Measurements from ENCODE around the gene LHX4. TPM values are rescaled to one million over a fixed set of nuclear protein-coding genes. Genes with fewer than 3 reads are reported as not detected.

LHX4 gene
- total RNA-seq, 4 donors from 2014 or later, result not detected

DNA sequence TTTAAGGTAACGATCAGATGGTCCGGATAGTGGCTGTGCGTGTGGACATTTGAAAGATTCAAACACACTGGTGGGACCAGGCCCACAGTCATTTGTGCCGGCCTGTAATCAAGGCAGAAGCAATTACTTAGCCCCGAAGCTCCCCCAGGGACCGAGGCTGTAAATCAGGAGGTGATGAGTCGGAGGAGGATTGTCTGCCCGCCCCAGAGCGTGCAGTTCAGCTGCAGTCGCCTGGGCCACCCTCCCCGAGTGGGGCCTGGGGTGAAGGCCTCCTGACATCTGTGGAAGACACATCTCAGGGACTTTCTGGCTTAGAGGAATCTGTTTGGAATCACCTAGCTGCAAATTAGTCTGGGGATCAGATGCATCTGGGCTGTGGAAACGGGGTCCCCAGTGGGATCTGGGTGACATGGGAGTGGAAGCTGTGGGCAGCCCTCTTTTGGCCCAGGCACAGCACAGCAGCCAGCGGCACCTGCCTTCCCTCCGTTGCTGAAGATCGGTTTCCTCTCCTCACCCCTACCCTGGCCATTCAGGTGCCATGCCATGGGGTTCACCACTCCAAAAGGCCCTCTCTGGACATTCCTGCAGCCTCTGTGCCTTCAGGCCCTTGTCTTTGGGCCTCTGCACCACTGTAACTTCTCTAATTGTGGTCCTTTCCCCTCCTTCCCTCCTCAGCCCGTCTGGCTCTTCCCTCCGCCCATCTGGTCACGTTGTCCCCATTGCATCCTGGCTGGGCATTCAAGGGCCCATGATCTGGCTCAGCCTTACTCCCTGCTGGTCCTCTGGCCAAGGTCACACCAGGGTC is 25.7 kb downstream of the LHX4 start:
- Histone ChIP-seq H3K4me1 (no peaks in the 10 kb centered on the region), H3K9me3 (no peaks in the 10 kb centered on the region), H3K4me3 (no peak overlapping the region), H3K27me3 (peaks cover 100% of the 10 kb centered on the region), H3K36me3 (no peaks in the 10 kb centered on the region), H3K27ac (no peak overlapping the region)
- WGBS, 2 donors (ENCODE audit: low coverage in 1 of 2), result 66 to 73% methylated on average over 10 to 16 of the region's 18 CpGs
- ATAC-seq, result no peak
- TF ChIP-seq POLR2A (IDR thresholded peaks at IDR 0.05), result no peak
- no peak for TF ChIP-seq POLR2AphosphoS5 (IDR thresholded peaks at IDR 0.05)
- no peak for TF ChIP-seq EP300 (IDR thresholded peaks at IDR 0.05)
- TF ChIP-seq, protein P1, sequence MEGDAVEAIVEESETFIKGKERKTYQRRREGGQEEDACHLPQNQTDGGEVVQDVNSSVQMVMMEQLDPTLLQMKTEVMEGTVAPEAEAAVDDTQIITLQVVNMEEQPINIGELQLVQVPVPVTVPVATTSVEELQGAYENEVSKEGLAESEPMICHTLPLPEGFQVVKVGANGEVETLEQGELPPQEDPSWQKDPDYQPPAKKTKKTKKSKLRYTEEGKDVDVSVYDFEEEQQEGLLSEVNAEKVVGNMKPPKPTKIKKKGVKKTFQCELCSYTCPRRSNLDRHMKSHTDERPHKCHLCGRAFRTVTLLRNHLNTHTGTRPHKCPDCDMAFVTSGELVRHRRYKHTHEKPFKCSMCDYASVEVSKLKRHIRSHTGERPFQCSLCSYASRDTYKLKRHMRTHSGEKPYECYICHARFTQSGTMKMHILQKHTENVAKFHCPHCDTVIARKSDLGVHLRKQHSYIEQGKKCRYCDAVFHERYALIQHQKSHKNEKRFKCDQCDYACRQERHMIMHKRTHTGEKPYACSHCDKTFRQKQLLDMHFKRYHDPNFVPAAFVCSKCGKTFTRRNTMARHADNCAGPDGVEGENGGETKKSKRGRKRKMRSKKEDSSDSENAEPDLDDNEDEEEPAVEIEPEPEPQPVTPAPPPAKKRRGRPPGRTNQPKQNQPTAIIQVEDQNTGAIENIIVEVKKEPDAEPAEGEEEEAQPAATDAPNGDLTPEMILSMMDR (IDR thresholded peaks at IDR 0.05), result no peak

DNA sequence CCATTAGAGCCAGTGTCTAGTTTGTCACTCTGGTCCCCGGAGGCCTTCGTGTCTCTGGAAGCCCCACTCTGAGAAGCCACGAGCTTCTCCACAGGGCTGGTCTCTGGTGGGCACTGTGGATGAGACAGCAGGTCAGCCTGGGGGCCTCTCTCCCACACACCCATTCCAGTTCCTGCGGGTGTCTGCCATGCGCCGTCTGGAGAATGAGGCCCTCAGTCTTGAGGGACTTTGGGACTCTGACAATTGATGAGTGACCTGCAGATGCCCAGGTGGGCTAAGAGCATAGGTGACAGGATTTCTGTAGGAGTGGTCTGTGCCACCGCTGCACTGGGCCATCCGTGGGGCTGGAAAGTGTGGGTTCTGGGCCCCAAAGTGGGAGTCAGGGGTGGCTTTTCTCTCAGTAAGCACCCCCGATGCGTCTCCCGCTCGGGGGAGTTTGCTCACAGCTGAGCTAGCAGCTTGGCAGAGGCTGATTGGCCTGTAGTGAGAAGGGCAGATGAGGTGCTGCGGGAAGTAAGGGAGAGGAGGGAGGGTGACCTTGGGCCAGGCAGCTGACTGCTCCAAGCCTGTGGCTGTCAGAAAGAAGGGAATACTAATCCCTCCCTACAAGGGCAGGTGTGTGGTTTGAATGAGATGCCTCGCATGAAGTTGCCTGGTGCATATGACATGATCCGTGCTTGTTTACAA is 26.4 kb downstream of the LHX4 start:
- Histone ChIP-seq H3K36me3 (no peaks in the 10 kb centered on the region), H3K9me3 (no peaks in the 10 kb centered on the region), H3K27me3 (peaks cover 99% of the 10 kb centered on the region), H3K4me3 (no peak overlapping the region), H3K27ac (no peak overlapping the region), H3K4me1 (peaks cover 0 to 4% (median 0%) of the 10 kb centered on the region in 3 donors)
- 74 to 92% methylated on average over 4 to 6 of the region's 15 CpGs for WGBS, 2 donors (ENCODE audit: low coverage in 1 of 2)
- no peak for ATAC-seq
- no peak for TF ChIP-seq POLR2AphosphoS5 (IDR thresholded peaks at IDR 0.05)
- TF ChIP-seq POLR2A (IDR thresholded peaks at IDR 0.05), result no peak
- no peak for TF ChIP-seq EP300 (IDR thresholded peaks at IDR 0.05)
- TF ChIP-seq, protein P1 (IDR thresholded peaks at IDR 0.05), result no peak

DNA sequence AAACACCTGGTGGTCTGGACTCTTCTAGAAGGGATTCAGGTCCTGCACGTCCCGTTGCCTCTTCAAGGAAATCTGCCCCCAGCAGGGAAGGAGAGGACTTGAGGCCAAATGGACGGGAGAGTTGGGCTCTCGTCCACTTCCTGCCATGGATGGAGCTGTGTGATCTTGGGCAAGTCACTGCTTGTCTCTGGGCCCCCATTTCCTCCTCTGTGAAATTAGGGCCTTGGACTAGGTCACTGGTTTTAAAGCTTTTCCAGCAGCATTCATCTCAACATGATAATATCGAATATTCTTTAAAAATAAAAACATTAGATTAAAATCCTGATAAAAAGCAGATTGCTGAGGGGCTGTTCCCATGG is 26.9 kb downstream of the LHX4 start:
- WGBS, 2 donors (ENCODE audit: low coverage in 1 of 2), result 67 to 68% methylated on average over 1 to 5 of the region's 5 CpGs

DNA sequence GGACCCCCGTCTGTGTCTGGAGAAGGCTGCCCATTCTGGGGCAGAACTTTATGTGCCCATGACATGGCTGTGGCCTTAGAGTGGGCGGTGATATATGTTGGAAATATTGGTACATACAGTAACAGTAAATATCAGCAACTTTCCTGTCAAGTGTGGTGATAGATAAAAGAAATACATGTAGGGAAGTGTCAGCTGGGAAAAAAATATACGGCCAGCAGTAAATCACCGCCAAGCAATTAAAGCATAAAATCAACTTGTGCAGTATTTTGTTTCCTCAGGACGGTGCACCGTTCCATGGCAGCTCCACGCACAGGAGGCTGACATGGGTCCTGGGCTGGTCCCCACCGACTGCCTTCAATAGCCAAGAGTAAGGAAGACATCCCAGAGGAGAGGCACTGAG is 27.4 kb downstream of the LHX4 start:
- no peaks in the 10 kb centered on the region for H3K9me3 ChIP-seq
- H3K4me1 ChIP-seq, result peaks cover 0 to 14% (median 0%) of the 10 kb centered on the region in 3 donors
- no peak overlapping the region for H3K4me3 ChIP-seq
- no peaks in the 10 kb centered on the region for H3K36me3 ChIP-seq
- TF ChIP-seq POLR2A (IDR thresholded peaks at IDR 0.05) (no peak), POLR2AphosphoS5 (IDR thresholded peaks at IDR 0.05) (no peak), EP300 (IDR thresholded peaks at IDR 0.05) (no peak)
- TF ChIP-seq, protein P1 (IDR thresholded peaks at IDR 0.05), result no peak
- no peak overlapping the region for H3K27ac ChIP-seq
- peaks cover 89% of the 10 kb centered on the region for H3K27me3 ChIP-seq
- no peak for ATAC-seq
- 77 to 83% methylated on average over 2 to 5 of the region's 8 CpGs for WGBS, 2 donors (ENCODE audit: low coverage in 1 of 2)

More for the DNA sequence above, 26.9 kb downstream of the LHX4 start:
- H3K27ac ChIP-seq, result no peak overlapping the region
- TF ChIP-seq, protein P1 (IDR thresholded peaks at IDR 0.05), result no peak
- TF ChIP-seq EP300 (IDR thresholded peaks at IDR 0.05) (no peak), POLR2AphosphoS5 (IDR thresholded peaks at IDR 0.05) (no peak), POLR2A (IDR thresholded peaks at IDR 0.05) (no peak)
- no peak for ATAC-seq
- H3K9me3 ChIP-seq, result no peaks in the 10 kb centered on the region
- H3K36me3 ChIP-seq, result no peaks in the 10 kb centered on the region
- H3K4me1 ChIP-seq, result peaks cover 0 to 9% (median 0%) of the 10 kb centered on the region in 3 donors
- H3K4me3 ChIP-seq, result no peak overlapping the region
- peaks cover 94% of the 10 kb centered on the region for H3K27me3 ChIP-seq

Measured in gastroesophageal sphincter (tissue), 4 donors.